ENCODE results near the gene CROT. TPM values are rescaled to one million over a fixed set of nuclear protein-coding genes. Genes with fewer than 3 reads are reported as not detected.
A peak's percentile ranks its signal among the peaks of the same experiment; 100 is the strongest.

CROT gene
- total RNA-seq, 2 donors from 2014 or later = 13.6 to 22.6 TPM

DNA sequence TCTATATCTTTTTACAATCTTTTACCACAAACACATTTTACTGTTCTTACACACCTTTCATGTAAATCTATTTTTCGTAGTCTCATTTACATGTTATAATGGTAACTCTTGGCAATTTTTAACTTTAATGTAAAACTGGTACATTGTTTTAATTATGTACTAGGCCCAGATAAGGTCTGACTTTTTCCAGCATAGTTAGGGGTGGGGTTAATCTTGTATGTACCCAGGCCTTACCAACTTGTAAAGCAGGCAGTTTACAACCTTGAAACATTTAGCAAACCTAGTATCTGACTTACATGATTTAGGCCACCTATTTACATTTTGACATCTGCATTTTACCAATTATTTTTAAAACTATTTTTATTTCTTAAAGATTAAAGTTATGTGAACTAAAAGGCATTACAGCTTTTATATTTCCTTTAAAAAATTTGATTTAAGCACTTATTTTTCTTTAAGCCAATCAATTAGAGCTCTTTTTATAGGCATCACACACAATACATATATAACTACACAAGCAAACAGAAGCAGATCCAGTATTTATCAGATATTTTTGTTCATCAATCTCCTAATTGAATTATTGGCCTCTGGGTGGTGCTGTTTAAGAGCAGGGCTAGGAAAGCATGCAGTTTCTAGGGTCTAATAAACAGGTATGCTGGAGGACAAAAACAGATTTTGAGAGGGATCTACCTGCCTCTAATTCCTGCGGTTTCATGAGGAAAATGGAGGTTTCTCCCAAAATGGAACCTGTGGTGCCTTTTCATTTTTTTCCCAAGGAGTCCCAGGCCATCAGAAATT, 19.7 kb upstream of the CROT start:
- H3K9me3 ChIP-seq = no peaks in the 10 kb centered on the region
- H3K27ac ChIP-seq = no peak overlapping the region
- H3K27me3 ChIP-seq = no peaks in the 10 kb centered on the region
- H3K4me3 ChIP-seq = no peak overlapping the region
- TF ChIP-seq, protein P1, sequence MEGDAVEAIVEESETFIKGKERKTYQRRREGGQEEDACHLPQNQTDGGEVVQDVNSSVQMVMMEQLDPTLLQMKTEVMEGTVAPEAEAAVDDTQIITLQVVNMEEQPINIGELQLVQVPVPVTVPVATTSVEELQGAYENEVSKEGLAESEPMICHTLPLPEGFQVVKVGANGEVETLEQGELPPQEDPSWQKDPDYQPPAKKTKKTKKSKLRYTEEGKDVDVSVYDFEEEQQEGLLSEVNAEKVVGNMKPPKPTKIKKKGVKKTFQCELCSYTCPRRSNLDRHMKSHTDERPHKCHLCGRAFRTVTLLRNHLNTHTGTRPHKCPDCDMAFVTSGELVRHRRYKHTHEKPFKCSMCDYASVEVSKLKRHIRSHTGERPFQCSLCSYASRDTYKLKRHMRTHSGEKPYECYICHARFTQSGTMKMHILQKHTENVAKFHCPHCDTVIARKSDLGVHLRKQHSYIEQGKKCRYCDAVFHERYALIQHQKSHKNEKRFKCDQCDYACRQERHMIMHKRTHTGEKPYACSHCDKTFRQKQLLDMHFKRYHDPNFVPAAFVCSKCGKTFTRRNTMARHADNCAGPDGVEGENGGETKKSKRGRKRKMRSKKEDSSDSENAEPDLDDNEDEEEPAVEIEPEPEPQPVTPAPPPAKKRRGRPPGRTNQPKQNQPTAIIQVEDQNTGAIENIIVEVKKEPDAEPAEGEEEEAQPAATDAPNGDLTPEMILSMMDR (IDR thresholded peaks at IDR 0.05) = no peak
- H3K4me1 ChIP-seq = no peaks in the 10 kb centered on the region
- H3K9ac ChIP-seq (ENCODE audit: low read depth in 2 of 2, low read length in 2 of 2) = no peak overlapping the region
- intact Hi-C loops (cut with DNase I) = no loop called here
- no peaks in the 10 kb centered on the region for H3K36me3 ChIP-seq
- DNase-seq = no peak

DNA sequence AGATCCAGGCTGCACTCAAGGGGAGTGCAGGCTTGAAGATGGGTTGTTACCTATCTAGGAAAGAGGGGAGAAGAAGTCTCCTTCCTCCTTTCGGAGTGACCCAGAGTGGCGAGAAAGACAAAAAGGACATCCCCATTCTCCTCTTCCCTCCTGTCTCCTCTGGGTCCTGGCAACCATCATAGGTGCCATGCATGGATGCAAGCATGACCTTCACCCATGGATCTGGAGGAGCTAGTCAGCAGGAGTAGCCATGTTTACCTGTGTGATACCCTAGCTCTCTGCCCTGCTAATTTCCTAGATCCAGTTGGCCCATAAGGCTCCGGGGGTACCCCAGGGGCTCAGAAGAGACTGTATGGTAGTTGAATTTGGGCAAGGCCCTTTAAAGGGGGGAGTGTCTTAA, 17.2 kb upstream of the CROT start:
- Histone ChIP-seq H3K27me3 (no peaks in the 10 kb centered on the region), H3K4me3 (no peak overlapping the region), H3K9ac (ENCODE audit: low read depth in 2 of 2, low read length in 2 of 2) (no peak overlapping the region), H3K9me3 (no peaks in the 10 kb centered on the region), H3K27ac (no peak overlapping the region), H3K4me1 (peaks cover 4% of the 10 kb centered on the region), H3K36me3 (no peaks in the 10 kb centered on the region)
- DNase-seq = no peak
- TF ChIP-seq, protein P1 (IDR thresholded peaks at IDR 0.05) = no peak
- intact Hi-C loops (cut with DNase I) = no loop called here

DNA sequence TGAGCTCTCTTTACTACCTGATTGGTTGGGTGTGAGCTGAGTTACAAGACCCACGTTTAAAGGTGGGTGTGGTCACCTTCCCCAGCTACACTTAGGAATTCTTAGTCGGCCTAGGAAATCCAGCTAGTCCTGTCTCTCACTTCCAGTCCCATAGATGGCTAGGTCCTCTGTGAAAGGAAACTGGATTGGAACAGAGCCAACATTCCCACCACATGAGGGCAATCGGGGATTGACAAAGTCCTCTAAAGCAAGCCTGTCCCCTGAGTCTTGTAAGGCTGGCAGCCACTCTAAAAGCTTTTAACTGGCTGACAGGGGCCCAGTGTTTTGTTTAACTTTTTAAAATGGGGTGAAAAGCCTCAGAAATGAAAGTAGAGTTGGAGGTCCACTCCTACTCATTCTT, 15.1 kb upstream of the CROT start:
- Histone ChIP-seq H3K4me1 (peaks cover 4% of the 10 kb centered on the region), H3K4me3 (no peak overlapping the region), H3K9ac (ENCODE audit: low read depth in 2 of 2, low read length in 2 of 2) (no peak overlapping the region), H3K27me3 (no peaks in the 10 kb centered on the region), H3K9me3 (no peaks in the 10 kb centered on the region), H3K27ac (no peak overlapping the region), H3K36me3 (no peaks in the 10 kb centered on the region)
- TF ChIP-seq, protein P1 (IDR thresholded peaks at IDR 0.05) = no peak
- no peak for DNase-seq
- intact Hi-C loops (cut with DNase I) = no loop called here

DNA sequence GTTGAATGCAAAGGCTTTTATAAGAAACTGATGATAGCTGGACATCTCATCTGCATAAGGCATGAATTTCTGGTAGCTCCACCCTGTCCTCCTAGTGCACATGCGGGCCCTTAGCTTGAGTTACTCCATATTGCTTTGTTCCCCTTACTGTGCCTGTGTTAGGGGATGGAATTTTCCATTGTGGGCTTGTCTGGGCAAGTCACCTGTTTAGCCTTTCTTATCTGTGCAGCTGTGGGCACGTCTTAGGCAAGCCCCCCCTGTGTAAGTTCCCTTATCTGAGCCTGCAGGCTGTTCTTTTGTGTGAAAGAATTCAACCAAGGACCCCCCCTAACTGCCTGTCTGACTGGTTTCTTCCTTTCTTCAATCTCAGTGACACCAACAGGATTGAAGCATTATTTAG, 14.5 kb upstream of the CROT start:
- H3K4me1 ChIP-seq = peaks cover 4% of the 10 kb centered on the region
- DNase-seq = no peak
- no peaks in the 10 kb centered on the region for H3K27me3 ChIP-seq
- intact Hi-C loops (cut with DNase I) = no loop called here
- H3K27ac ChIP-seq = no peak overlapping the region
- no peak overlapping the region for H3K9ac ChIP-seq (ENCODE audit: low read depth in 2 of 2, low read length in 2 of 2)
- H3K36me3 ChIP-seq = no peaks in the 10 kb centered on the region
- TF ChIP-seq, protein P1 (IDR thresholded peaks at IDR 0.05) = no peak
- H3K9me3 ChIP-seq = no peaks in the 10 kb centered on the region
- no peak overlapping the region for H3K4me3 ChIP-seq

DNA sequence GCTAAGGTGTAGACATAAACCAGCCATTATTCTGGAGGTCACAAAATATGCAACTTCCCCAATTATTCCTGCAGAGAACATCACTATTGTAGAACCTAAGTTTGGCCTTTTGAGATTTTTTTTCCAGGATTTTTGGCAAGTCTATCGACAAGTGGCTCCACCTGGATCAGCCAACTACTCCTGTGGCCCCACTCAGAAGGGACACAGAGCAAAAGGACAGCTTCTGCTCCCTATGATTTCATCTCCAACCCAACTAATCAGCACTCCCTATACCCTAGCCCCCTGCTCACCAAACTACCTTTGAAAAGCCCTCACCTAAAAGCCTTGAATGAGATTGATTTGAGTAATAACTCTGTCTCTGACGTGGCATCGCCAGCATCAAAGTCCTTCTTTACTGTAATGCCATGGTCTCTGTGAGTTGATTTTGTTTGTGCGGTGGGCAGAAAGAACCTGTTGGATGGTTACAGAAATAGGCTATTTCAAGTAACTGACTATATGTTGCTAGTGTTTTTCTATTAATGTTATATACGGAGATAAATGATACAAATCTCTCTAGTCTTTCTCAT, 13.7 kb upstream of the CROT start:
- Histone ChIP-seq H3K9me3 (no peaks in the 10 kb centered on the region), H3K27ac (peak overlapping the region; percentile 50), H3K36me3 (no peaks in the 10 kb centered on the region), H3K27me3 (no peaks in the 10 kb centered on the region), H3K9ac (ENCODE audit: low read depth in 2 of 2, low read length in 2 of 2) (no peak overlapping the region), H3K4me3 (no peak overlapping the region), H3K4me1 (peaks cover 4% of the 10 kb centered on the region)
- intact Hi-C loops (cut with DNase I) = no loop called here
- TF ChIP-seq, protein P1 (IDR thresholded peaks at IDR 0.05) = no peak
- no peak for DNase-seq
